EL (cell line): Measurements from ENCODE around the gene KIAA1549.

ENCODE experiments used
- DNase-seq: peaks from one replicate; pipeline ENCODE4 v3.0.0-alpha.2; 2016

The KIAA1549 gene

DNA sequence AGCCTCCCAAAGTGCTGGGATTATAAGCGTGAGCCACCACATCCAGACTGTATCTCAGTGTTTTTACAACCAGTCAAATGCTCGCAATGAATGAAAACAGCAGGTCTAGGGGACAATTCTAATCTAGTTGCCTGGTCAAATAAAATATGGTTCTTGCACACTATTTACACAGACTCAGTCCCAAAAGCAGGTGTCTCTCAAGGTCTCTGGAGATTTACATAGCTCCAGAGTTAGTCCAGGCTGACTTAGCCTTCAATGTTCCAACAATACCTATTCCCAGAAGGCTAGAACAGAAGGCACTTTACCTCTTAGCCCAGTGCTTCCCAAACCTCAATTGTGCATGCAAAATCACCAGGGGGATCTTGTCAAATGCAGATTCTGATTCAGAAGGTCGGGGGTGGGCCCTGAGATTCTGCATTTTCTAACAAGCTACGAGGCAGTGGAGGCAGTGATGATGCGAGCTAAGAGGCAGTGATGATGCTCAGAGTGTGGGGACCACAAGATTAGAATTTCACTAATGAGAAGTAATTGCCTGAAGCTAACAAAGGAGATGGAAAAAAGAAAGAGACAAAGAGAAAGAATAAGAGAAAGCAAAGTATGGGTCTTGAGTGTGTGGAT is 6.4 kb downstream of the KIAA1549 start:
- DNase-seq = no peak

DNA sequence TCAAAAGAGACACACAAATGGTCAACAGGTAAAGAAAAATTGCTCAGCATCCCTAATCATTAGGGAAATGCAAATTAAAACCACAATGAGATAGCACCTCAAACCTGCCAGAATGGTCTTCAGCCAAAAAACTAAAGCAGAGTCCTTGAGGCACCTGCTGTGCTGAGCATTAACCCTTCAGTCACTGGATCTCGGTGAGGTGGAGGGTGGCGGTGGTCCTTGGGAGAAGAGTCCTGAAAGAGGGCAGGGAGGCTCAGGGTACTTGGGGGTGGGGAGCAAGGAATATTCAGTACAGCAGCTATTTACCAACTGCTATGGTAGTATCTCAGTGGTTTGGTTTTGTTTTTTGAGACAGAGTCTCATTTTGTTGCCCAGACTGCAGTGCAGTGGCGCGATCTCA is 7.1 kb downstream of the KIAA1549 start:
- no peak for DNase-seq

GRCh38 chr7:138970952-138971351 is 10.2 kb downstream of the KIAA1549 start:
- no peak for DNase-seq

DNA sequence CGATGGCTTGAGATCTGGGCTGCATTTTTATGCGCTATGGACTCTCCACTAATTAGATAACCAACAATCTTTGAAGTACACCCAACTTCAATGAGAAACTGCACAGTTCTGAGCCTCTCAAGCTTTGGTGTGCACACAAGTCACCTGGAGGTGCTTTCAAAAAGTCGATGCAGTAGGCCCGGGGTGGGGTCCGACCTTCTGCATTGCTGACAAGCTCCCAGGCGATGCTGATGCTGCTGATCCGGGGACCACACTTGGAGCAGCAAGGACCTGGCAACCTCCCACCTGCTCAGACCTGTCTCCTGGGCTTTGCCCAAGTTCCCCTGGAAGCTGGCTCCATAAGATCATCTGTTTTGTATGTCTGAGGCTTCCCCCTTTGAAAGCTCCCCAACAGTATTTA is 10.7 kb downstream of the KIAA1549 start:
- no peak for DNase-seq

GRCh38 chr7:138967159-138967558 is 14.0 kb downstream of the KIAA1549 start:
- DNase-seq = no peak

DNA sequence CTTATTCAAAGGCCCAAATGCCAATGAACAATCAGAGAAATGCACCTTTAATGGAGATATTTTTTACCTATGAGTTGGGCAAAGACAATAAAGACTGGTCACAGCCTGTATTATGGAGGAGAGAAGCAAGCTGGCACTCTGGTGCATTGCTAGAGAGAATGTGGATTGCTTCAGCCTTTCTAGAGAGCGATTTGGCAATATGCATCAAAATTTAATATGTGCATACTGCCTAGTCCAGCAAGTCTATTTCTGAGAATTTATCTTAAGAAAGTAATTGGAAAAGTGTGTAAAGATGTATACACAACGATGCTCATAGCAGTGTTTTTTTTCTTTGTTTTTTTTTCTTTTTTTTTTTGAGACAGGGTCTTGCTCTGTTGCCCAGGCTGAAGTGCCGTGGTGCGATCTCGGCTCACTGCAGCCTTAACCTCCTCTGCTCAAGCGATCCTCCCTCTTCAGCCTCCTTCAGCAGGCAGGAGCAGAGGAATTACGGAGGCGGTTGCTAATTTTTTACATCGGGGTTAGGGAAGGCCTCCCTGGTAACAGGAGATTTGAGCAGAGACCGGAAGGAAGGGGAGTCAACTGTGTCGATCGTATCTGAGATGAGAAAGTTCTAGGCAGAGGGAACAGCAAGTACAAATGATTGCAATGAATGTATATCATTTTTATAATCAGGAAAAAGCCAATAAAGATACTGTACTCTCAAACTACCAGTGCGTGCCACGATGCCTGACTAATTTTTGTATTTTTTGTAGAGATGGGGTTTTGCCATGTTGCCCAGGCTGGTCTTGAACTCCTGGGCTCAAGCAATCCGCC is 16.4 kb downstream of the KIAA1549 start:
- no peak for DNase-seq

DNA sequence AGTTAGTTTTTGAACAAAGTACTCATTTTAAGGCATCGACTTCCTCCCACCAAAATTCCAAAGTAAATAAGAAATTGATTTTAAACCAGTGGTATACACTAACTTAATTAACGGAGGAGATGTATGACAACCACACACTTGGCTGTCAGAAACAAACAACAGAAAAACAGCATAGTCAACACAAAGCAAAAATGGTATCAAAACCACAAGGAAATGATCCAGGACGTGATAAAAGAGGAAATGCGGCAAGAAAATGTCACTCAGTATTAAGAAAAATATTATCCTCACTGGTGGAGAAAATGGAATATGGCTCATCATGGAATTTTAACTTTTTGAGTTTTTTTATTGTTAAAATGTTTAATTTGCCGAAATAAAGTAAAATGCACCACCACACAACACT is 17.5 kb downstream of the KIAA1549 start:
- no peak for DNase-seq

GRCh38 chr7:138962561-138963270 is 18.5 kb downstream of the KIAA1549 start:
- no peak for DNase-seq

DNA sequence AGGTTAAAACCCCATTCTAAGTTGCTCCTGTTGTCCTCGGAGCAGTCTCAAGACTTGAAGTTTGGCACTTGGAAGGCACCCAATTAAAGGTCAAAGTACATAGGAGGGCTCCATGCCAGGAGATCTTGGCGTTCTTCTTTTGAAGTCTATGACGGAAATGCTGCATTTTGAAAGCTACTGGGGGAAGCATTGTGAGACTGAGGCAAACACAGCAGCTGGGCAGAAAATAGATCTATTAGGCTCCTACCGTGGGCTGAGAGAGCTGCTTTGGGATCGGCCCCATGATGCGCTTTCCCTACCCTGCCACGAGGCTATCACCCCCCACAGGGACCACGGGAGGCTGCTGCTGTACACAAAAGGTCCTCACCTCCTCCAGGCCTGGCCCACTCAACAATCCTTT is 20.0 kb downstream of the KIAA1549 start:
- DNase-seq = no peak

DNA sequence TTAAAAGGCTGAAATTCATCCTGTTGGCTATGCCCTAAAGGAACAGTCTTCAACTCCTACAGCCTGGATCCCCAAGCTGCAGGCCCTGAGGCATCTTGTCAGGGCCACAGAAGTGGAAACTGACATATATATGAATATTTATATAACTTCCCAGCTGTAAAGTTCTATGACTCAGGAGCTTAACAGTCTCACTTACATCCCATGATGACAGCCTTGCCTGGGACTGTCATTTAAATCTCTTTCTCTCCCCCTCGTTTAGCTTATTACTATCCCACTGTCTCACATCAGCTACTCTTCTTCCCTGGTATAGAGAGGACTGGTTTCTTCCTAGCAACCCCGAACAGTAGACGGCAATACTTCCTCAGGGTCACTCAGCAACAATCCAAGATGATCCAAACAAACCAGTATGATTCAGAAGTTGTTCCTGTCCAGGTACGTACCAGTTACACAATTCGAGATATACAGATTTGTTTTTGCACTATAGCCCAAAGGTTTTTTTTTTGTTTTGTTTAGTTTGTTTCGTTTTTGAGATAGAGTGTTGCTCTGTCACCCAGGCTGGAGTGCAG is 22.7 kb downstream of the KIAA1549 start:
- peak; percentile 19 for DNase-seq

- DNase-seq = no peak
Observed at GRCh38 chr7:138957753-138958390, 23.3 kb downstream of the KIAA1549 start.

GRCh38 chr7:138957217-138957616 is 24.0 kb downstream of the KIAA1549 start:
- no peak for DNase-seq

- DNase-seq = no peak
Observed at GRCh38 chr7:138954545-138955475, 26.4 kb downstream of the KIAA1549 start.

DNA sequence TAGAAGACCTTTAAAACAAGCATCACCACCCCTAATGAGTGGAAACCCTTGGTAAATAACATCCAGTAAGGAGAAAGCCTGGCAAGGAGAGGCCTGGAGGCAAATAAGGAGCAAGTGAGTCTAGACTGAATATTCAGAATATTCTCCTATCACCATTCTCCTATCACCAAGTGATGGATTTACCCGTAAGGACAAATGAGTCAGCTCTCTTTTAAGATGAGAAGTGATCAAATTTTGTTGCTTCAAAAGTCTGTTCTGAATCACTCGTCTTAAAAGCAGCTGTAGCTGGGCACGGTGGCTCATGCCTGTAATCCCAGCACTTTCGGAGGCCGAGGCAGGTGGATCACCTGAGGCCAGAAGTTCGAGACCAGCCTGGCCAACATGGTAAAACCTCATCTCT is 28.4 kb downstream of the KIAA1549 start:
- no peak for DNase-seq

DNA sequence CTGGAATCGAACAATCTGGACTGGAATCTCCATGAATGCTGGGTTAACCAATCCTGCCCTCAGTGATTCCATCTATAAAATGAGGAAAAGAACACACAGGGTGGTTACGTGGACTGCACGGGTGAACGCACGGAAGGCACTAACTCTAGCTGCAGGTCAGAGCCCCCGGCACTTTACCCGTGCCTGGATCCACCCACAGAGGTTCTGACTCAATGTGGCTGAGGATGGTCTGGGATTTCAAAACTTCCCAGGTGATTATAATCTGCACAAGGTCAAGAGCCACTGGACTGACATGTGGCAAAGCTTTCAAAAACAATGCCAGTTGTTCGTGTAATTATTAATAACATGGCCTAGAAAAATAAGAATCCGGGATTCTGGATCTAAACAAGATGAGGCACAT is 29.2 kb downstream of the KIAA1549 start:
- no peak for DNase-seq

- no peak for DNase-seq
Observed at GRCh38 chr7:138949421-138950088, 31.6 kb downstream of the KIAA1549 start.

DNA sequence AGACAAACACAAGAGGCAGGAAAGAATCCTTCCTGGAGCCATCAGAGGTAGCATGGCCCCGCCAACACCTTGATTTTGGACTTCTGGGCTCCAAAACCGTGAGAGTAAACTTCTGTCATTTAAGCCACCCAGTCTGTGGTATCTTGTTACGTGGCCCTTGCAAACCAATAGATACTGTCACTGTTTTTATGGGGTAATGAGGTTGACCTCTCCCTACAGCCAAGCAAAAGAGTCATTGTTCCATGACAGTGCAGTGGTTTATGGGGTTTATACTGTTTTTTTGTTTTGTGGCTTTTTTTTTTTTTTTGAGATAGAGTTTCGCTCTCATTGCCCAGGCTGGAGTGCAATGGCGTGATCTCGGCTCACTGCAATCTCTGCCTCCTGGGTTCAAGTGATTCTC is 32.8 kb downstream of the KIAA1549 start:
- DNase-seq = no peak

GRCh38 chr7:138945821-138946220 is 35.4 kb downstream of the KIAA1549 start:
- no peak for DNase-seq

GRCh38 chr7:138945154-138945553 is 36.0 kb downstream of the KIAA1549 start:
- DNase-seq = no peak

DNA sequence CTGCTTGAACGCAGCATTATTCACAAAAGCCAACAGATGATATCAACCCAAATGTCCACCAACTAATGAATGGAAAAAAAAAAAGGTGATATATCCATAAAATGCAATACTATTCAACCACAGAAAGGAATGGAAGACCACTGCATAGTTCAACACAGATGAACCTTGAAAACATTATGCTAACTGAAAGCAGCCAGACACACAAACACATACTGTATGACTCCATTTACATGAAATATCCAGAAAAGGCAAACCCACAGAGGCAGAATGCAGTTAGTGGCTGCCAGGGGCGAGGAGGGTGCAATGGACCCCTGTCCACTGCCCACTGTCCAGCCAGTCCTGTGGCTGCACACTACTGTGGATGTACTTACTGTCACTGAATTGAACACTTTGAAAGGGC is 36.6 kb downstream of the KIAA1549 start:
- no peak for DNase-seq

DNA sequence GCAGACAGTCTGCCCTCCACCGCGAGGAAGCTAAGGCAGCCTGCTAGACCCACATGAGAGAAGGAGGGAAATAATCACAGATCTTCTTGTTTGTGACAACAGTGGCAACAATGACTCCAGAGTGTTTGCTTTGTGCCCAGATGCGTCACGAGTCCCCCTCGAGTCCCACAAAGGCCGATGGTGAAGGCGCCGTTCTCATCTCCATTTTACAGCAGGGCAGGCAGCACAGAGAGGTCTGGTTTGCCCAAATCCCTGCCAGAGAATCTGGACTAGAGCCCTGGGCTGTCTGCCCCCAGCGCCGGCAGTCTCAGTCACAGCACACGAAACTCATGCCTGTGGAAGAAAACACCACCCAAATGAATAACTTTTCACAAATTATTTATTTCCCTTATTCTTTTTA is 38.1 kb downstream of the KIAA1549 start:
- no peak for DNase-seq
